Stimulated activated CD4-positive, alpha-beta T cell treated with anti-CD3 and anti-CD28 coated beads, Interleukin-1b, Interleukin-23, amount 100 ng/mL, for 48 hours (primary cell): Measurements from ENCODE around the gene SLC28A1.
"Not testable (repeated sequence)": the region's sequence is repeated elsewhere in the genome, so short reads cannot be mapped to it uniquely, and the experiment has no call there.

Source experiments
- DNase-seq: peaks from one replicate; pipeline ENCODE4 v3.0.0-alpha.2; 2020

The SLC28A1 gene

GRCh38 chr15:84973492-84974460 lies 89.3 kb downstream of the SLC28A1 start:
- DNase-seq: no peak

DNA sequence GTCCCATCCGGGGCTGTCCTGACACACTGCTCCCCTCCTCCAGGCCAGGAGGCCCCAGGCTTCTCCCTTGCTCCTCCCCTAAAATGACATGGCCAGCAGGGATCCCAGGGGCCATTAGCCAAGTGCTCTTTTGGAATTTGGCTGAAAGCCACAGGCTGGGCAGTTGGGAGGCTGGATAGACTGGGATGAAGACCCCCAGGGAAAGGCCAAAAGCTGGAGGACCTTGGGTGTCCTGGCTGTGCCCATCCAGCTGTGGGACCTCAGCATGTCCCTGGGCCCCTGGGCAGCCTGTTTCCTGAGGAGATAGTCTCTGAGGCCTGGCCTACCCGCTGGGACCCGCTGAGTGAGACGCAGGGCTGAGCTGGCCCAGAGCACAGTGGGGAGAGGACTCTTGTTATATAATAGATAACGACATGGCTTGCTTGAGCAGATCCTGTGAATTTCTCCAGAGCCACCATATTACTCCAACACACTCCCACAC lies 91.4 kb downstream of the SLC28A1 start:
- no peak for DNase-seq

- no peak for DNase-seq
These were observed 92.4 kb downstream of the SLC28A1 start for GRCh38 chr15:84976746-84977345.

DNA sequence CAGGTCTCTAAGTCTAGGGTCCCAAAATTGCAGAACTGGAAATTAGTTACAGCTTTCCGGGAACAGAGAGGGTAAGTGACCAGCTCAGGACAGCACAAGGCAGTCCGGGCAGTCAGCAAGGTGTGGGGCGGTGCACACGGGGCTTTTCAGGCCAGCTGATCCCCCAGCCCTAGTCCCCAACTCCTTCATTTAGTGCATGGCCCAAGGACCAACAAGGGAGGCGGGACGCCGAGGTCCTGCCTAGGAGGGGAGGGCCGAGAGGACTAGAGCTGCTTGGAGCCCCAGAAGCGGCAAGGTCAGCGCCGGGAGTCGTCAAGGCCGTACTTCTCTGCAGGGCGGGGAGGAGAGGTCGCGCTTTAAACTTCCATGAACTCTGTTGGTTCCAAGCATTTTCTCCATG lies 95.2 kb downstream of the SLC28A1 start:
- no peak for DNase-seq

GRCh38 chr15:84980196-84981053 lies 96.0 kb downstream of the SLC28A1 start:
- DNase-seq: peak; percentile 81

- peak; percentile 96 for DNase-seq
These were observed 96.7 kb downstream of the SLC28A1 start for GRCh38 chr15:84981054-84981710.

- peak; percentile 37 for DNase-seq
These were observed 97.3 kb downstream of the SLC28A1 start, which contains the start of gene PDE8A for GRCh38 chr15:84981711-84982300. TSS of gene PDE8A (plus strand) at chr15:84981856. CDS start at chr15:84982163, 307 bp downstream.

DNA sequence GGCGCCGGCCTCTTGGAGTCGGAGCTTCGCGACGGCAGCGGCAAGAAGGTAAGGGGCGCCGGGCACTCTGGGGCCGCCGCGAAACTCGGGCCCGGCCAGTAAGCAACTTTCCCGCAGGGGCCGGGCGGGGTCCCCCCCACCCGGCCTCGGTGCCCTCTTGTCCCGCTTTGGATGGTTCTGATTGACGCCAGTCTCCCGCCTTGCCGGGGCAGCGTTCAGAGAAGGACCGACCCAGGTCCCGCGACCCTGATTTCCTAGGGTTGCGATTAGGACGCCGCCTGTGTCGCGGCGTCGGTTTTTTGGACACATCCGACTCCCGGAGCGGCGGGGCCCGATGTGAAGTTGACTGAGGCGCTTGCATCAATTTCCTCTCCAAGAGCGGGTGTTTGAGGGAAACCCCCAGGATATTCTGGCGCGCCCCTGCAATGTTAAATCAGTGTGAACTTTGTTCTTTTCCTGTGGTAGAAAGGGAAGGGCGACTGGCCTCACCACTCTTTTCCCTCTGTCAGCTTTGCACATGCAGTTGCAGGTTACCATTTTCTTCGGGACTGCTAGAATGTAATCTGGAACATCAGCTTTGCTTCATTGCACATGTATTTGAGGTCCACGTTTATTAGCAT lies 97.9 kb downstream of the SLC28A1 start:
- peak; percentile 59 for DNase-seq

- no peak for DNase-seq
These were observed 98.8 kb downstream of the SLC28A1 start for GRCh38 chr15:84983294-84983693.

DNA sequence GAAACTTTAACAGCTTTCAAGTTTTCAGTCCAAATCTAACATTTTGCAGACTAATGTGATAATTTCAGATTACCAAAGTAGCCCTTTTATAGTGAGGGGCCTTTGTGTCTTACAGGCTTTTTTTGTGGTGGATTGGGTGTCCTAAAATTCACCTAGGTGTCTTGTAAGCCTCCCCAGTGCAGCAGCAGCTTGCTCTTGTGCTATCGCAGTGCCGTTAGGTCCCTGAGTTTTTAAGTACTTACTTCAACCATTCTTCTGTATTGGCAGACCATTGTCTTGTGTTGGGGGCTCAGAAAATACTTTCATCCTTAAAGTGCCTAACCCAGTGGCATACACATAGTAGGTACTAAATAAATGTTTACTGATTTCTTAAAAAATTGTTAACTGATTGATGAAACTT lies 99.2 kb downstream of the SLC28A1 start:
- no peak for DNase-seq

DNA sequence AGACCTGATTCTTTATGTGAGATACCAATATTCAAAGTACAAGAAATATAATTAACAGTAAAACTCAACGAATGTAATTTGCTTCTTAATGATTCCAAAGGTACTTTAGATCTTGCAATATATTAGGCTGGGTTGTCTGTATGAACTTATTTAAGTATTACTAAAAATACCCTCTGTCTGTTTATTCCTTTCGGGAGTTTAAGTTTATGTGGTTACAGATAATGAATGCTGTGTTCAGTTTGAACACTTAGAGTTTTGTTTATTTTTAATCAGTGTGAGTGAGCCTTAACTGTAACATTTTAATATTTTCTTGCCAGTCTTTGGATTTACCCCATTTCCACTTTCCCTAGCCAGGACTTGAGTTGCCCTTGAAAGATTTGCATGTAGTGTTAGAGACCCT lies 100.7 kb downstream of the SLC28A1 start:
- no peak for DNase-seq

- not testable (repeated sequence) for DNase-seq
These were observed 102.9 kb downstream of the SLC28A1 start for GRCh38 chr15:84987351-84987750.

DNA sequence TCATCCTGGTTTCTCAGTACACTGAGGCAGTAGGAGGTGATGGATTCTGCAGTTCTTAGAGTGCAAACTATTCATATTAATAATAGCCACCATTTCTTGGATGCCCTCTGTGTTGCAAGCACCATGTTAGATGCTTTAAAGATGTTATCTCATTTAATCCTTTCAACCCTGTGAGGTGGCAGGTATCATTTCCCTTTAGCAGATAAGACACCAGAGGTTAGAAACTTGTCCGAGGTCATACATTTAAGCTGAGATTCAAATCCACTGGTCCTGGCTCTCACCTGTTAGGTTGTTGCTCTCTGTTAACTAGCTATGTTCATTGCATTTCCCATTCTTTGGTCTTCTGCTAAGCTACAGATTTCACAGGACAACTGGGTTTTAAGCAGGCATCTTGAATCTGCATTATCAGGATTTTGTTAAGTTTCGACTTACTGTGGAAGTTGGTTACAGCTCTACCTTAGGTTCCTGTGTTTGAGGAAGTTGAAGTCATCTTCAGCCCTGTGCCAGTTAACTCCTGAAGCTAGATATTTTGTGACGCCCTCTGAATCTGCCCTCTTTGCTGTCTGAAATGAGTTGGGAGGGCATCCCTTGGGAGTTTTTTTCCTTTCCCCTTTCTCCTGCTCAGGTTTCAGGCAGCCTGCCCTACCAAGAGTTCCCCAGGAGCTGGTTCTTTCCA lies 103.6 kb downstream of the SLC28A1 start:
- no peak for DNase-seq

- no peak for DNase-seq
These were observed 104.6 kb downstream of the SLC28A1 start for GRCh38 chr15:84988909-84989644.

GRCh38 chr15:84990507-84990906 lies 106.0 kb downstream of the SLC28A1 start:
- DNase-seq: no peak

GRCh38 chr15:84991014-84991712 lies 106.7 kb downstream of the SLC28A1 start:
- no peak for DNase-seq

DNA sequence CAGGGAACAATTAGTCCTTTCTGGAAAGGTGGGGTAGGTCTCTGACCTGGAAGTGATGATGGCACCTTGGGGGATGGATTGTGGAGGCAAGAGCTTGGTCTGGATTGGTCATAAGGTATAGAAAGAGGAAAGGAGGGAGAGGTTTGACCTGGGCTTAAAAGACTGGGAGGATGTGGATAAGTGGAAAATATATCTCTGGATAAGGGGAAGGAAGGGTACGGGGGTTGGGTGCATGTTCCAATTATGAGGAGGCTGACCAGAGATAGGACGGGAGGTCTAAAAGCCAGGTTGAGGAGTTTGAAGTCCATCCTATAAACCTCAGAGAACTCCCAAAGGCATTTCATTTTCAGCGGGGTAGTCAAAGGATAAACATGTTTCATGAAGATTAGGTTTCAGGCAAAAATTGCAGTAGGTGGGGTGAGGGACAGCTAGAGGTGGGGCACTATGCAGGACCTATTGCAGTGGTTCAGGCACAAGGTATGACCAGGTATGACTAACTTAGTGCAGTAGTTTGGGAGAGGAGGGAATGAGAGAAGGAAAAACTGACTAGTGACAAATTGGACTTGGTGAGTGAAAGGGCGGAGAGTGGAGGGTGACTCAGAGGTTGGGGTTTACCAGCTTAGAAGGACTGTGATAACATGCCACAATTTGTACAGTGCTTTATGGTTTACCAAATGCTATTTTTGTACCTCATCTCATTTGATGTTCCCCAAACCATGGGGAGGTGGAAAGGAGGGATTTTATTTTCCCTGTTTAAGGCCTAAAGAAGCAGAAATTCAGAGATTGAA lies 107.9 kb downstream of the SLC28A1 start:
- DNase-seq: peak; percentile 60
